HG03196 (cell line): ENCODE data around the gene CFAP68.

Experiments
- ATAC-seq: cut with Tn5 transposase; IDR thresholded peaks from one replicate; pipeline ENCODE4 v1.9.1; 2021; ENCODE audit not compliant: unreplicated experiment

Gene CFAP68, protein sequence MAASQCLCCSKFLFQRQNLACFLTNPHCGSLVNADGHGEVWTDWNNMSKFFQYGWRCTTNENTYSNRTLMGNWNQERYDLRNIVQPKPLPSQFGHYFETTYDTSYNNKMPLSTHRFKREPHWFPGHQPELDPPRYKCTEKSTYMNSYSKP

DNA sequence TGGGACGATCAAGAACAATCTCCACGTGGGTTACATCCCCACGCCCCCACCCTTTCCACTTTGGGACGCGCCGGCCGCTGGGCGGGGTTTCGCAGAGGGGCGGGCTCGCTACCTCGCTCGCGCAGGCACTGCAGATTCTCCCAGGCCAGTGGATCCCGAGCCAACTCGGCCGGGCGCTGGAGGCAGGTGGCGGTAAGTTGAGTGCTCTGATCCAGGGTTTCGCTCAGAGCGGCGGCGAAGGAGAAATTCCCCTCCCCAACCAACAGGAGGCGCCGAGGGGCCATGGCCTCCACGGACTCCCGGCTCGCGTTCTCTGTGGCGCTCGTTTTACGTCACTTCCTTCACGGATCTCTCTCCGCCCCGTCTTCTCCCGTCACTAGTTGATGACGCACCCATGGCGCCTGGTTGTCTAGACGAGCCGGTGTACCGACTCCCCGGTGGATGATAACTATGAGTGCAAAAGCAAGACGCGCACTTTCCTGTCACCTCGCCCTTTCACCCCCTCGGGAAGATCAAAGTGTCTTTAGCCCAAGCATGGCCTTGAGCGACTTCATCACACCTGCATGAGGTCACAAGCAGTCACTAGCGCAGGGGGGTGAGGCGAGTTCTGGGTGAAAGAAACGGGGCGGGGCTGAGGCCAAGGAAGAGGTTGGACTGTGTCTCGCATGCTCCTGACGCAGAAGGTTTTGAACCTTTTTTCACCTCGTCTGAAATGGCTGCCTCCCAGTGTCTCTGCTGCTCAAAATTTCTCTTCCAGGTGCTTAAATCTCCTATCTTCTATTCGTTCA lies at the start of gene CFAP68, which contains the start of gene FDXACB1:
TSS of gene CFAP68 (plus strand) at position 693 of the 788 bp plus-strand sequence. CDS start at position 713, 20 bp downstream.
TSS of gene FDXACB1 (minus strand) at position 317 of the 788 bp plus-strand sequence. CDS start at position 284, 33 bp downstream.
- ATAC-seq = peak; percentile 90

DNA sequence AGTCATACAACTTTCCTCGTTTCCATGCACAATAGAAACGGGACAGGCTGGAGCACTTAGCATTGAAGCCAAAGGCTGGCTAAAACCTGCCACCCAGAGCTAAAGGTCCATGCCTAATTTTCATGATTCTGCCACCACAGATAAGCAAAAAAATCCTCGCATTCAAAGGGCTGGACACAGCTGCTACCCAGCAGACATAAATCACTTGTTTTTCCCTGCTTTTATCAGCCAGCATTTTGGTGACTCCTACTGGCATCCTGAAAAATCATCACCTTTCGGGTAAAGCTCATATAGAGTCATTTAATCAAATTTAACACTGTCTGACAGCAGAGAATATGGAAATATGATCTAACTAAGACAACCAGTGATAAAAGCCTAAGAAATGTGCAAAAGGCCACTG lies 45.8 kb upstream of the CFAP68 start:
- ATAC-seq = no peak

DNA sequence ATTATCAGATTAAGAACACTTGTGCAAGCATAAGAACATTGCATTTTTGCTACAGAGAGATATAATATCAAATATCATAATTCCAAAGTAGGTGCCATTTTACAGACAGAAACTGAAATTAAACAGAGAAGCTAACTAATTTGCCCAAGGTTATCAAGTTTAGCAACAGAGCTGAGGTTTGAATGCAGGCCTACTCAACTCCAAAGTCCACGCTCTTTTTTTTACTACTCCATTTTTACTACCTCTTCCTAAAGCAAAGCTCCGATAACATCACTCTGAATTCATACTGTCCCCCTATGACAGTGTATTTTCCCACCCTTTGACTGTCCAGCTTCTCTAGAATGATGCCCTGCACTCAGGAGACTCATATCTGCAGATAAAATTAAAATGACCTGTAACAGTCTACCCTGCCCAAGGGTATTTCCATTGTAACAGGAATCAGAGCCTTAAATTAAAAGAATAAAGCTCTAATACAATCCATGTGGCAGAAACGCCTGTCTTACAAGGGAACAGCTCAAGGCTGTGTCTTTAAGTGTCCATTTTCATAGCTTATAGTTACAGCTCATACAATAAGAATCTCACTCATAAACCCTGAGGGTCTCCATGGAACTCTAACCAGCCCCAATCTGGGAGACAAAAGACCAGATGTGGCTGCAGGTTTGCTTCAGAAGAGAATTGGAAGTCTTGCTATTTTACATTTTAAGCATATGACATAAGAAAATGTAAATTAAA lies 44.7 kb upstream of the CFAP68 start:
- ATAC-seq = no peak

DNA sequence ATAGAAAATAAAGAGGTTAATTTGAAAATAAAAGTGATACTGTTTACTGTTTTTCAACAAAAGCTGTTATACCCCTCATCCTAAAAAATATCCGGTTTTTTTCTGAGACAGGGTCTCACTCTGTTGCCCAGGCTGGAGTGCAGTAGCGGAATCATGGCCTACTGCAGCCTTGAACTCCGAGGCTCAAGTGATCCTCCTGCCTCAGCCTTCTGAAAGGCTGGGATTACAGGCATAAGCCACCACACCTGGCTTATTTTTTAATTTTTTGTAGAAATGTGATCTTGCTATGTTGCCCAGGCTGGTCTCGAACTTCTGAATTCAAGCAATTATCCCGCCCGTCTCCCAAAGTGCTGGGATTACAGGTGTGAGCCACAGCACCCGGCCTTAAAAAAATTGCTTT lies 43.7 kb upstream of the CFAP68 start:
- ATAC-seq = no peak

DNA sequence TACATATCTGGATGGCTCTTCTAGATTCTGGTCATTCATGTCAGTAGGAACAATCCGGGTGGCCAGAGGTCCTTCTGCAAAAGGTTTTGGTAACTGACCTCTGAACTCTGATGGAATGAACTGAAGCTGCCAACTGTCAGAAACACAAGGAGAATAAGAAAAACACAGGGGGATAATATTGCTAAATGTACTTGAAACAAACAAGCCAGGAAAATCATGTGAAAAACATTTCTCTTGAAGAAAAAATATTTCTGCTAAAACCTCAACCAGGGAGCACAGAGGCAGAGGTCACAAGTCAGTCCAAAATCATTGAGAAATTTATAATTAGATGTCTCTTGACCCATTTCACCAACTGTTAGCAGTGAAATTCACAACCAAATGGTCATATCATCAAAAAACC lies 43.2 kb upstream of the CFAP68 start:
- no peak for ATAC-seq

DNA sequence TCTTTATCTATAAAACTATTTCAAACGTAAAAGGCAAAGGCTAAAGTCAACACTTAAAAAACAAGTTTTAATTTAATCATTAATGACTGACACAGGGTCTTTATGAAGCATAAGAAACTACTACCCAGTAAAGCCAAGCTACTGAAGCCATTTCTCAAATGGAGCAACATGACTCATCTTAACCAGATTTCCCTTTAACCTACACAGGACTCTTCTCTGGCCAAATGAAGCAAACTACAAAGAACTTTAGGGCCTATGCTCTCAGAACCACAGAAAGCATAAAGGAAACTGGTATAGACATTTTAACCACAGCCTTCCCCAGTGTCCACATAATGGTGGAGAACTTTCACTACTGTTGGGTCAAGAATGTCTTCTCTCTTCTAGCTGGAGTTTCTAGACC lies 42.6 kb upstream of the CFAP68 start:
- peak; percentile 82 for ATAC-seq

DNA sequence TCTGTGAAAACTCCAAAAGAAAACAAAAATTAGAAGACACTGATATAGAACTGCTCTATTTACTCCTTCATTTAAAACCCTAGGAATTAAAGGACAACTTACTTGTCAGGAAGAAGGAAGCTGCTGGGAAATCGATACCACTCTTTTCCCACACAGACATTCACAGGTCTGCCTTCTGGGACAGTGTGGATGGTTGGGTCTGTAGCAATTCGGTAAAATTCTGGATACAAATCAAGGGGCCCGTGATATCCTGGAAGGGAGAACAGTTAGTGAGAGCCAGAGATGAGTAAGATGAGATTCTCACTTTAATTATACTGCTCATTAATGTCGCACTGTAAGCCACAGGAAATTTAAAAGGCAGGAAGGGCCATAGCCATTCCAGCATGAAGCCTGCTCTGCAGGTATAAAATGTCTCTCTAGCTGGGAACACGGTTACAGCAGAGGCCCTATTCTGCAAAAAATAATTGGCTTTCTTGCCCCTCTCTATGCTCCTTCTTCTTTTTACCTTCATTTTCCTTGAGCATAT lies 41.9 kb upstream of the CFAP68 start:
- no peak for ATAC-seq

DNA sequence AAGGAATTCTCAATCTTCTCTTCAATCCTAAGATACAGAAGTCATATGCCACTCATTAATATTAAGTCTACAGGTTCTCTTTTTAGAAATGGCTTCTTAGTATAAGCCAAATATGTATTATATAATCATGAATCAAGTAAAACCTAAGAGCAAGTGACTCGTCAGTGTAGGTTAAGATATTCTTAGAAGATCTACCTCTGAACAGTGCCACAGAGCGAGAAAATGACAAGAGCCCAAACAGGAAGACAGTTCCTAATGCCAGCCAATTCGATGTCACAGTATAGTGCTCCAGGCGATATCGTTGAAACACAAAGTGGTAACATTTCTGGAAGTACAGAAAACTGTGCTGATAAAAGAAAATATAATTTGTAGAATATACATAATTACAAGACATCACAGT lies 41.3 kb upstream of the CFAP68 start:
- ATAC-seq = no peak

DNA sequence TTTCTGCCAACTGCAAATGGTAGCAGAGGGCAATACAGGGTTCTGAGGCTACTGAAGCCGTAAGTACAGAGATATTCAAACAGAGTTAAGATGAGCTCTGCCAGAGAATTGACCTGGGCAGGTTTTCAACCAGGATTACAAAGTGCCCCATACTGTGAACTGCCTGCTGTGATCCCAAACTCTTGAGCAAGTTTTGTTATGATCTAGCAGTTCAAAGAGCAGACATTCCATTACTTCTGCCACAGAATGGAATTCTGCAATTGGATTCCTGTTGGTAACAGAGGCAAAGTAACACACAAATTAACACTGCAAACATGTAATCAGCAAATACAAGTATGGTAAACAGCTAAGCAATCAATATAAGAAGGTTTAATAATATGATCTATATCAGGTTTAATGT lies 39.2 kb upstream of the CFAP68 start:
- no peak for ATAC-seq

DNA sequence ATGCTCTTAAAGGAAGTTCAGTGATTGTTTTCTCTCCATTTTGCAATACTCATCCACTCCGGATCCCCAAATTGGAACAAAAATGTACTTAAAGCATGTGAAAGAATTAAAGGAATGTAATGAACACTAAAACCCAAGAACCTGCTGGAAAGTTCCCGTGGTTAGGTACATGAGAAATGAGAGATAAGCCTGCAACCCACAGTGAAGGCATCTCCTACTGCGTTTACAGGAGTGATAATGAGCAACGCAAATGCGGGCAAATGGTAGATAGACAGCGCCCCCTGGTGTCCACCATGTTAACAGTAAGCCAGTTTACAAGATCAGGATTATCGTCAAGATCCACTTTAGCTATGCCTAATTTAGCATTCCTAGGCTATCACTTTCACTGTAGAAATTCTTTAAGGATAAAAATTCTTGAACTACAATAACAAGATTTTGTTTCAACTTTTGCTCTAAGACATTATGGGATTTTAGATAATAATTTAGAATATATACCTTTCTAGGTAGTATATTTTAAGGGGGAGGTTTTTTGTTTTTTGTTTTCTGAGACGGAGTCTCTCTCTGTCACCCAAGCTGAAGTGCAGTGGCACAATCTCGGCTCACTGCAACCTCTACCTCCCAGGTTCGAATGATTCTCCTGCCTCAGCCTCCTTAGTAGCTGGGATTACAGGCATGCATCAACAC lies 37.8 kb upstream of the CFAP68 start:
- ATAC-seq = no peak

DNA sequence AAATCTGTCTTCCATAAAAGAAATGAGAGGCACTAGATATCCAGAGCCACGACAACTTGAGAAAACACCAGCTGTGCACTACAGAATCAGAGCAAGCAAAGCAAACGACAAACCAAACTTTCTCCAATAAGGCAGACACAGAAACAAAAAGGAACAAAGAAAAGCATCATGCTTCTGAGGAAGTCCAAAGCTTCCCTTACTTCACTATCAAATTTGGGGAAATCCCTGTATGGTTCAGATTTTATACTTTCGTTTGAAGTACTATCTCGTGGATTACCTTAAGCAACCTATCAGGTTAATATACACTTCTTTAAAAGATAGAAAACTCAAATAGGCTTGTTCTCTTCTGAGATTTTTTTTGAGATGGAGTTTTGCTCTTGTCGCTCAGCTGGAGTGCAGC lies 35.7 kb upstream of the CFAP68 start:
- ATAC-seq = no peak

DNA sequence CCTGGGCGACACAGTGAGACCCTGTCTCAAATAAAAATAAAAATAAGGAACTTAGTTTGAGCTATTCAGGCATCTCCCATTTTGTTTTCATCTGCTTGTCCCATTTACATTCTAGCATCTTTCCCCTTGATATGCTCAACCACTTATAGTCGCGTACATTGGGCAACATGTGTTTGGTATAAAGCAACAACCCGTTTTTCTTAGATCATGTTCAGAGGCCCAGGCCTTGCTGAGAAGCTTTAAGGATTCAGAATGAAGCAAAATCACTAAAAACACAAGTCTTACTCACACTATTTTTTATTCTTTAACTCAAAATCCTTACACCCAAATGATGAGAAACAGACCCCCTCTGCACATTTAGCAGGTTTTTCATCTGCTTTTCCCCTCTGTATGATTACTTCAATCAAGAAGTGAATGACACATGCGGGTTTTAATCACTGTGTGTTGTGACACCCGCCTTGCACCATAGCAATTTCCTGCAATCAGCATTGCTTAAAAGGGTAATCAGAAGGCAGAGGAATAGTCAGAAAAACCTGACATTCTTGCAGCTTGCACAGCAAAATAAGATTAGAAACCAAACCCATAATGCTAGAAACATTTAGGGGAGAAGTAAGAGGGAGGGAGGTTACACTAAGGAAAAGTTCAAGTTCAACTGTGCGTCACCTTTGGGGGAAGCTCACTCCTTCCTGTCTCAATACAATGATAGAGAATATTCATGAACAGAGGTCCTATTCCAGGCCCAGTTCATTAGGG lies 33.9 kb upstream of the CFAP68 start:
- no peak for ATAC-seq

DNA sequence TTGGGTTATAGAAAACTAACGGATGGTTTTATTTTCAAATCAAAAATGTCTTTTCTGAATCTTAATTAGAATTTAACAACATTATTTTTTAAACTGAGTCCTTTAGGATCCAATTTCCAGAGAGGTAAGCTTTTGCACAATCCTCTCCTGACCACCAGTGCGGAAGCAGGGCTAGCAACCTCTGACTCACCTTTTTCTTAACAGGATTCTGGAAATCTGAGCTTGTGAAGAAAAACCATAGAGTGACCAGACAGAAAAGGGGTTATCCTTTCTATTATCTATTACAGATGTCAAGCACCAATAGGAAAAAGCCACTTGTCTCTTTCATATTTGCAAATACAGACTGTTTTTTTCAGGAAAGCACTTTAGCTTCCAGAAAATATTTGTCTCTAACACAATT lies 33.3 kb upstream of the CFAP68 start:
- no peak for ATAC-seq

DNA sequence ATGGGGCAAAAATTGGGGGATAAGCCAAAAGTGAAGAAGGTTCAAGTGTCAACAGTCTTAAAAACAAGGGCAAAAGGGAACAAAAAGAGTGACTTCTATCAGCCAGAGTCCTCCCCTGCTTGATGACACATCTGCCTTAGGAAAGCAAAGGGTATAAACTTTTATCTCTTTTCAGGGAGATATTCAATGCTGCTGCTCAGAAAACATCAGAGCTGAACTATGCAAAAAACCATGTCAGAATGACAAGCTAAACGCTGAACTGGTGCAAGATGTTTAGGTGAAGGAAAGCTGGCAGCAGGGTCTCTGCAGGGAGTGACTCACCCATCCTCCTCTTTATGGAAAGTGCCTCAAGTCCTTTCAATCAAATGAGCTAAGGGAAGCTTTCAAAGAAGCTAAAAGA lies 32.7 kb upstream of the CFAP68 start:
- ATAC-seq = no peak

DNA sequence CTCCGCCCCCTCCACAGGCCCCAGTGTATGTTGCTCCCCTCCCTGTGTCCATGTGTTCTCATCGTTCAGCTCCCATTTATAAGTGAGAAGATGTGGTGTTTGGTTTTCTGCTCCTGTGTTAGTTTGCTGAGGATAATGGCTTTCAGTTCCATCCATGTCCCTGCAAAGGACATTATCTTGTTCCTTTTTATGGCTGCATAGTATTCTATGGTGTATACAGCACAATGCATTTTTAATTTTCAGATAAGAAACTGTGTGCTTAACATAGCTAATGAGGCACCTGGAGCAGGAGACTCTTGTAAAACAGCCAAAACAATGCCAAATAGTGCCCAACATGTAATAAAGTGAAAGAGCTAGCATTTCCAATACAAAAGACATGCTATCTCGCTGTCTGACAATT lies 29.7 kb upstream of the CFAP68 start:
- no peak for ATAC-seq

DNA sequence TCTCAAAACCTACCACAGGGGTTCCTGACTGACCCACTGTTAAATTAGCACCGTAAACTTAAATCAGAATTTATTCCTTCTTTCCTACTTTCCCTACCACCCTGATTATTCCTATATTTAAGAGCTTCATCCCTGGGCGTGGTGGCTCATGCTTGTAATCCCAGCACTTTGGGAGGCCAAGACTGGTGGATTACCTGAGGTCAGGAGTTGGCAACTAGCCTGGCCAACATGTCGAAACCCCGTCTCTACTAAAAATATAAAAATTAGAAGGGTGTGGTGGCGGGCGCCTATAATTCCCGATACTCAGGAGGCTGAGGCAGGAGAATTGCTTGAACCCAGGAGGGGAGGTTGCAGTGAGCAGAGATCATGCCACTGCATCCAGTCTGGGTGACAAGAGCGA lies 28.3 kb upstream of the CFAP68 start:
- ATAC-seq = no peak

DNA sequence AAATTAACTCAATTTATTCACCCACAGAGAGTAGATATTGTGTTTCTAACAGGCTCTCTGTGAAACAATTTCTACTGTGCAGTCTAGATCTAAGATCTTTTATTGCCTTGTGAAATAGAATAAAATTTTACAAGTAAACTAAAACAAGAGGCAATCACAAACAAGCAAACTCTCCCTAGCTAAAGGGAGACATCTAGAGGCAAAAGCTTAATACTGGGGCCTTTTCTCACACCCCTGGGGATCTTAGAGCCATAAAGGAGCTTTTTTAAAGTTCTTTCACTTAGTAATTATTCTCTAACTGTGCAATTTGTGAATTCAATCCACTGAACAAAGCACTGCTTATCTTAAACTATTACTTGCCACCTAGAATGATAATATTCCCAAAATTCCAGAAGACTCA lies 27.7 kb upstream of the CFAP68 start:
- no peak for ATAC-seq

DNA sequence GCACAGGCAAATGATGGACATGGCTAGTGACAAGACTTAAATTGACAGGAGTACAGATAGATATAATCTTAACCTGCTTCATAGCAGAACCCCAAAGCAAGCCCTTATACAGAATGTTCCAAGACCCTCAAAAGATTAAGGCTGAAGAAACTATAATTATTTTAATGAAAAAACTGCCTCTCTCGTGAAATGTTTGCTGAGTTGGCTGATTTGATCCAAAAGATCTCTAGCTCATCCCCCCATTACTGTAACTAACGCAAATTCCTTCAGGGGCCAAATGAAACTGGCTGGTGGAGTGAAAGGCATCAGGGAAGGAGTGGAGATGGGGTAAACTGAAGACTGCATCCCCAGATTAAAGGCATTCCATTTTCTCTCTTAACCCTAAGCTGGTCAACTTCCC lies 27.2 kb upstream of the CFAP68 start:
- no peak for ATAC-seq

DNA sequence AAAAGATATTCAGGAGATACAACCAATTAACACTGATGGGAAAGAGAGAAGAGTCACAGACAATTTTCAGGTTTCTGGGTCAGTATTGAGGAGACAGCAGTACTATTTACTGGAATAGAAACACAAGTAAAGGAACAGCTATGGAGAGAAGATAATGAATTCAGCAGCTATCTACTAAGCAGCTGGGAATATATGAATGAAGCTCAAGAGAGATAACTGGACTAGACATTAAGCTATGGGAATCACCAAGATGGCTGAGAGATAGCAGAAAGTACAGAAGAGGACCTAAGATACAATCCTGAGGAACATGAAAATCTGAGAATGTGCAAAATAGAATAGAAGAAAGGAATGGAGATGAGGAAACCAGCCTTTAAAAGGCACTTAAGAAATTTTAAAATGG lies 23.8 kb upstream of the CFAP68 start:
- no peak for ATAC-seq

DNA sequence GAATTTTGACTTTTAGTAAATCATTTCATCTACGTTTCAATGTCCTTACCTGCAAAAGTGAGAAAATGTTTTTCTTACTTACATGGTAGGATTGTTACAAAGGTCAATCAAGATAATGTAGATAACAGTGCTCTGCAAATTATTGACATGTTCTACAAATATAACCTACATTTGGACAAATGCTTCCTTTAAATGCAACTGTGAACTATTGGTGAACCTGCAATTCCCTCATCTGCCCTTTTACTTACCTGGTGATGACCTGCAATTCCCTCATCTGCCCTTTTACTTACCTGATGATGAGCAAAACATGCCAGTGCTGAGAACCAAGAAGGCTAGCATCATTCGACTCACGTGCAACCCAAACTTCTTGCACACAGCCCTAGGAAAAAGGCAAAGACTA lies 19.1 kb upstream of the CFAP68 start:
- ATAC-seq = no peak

DNA sequence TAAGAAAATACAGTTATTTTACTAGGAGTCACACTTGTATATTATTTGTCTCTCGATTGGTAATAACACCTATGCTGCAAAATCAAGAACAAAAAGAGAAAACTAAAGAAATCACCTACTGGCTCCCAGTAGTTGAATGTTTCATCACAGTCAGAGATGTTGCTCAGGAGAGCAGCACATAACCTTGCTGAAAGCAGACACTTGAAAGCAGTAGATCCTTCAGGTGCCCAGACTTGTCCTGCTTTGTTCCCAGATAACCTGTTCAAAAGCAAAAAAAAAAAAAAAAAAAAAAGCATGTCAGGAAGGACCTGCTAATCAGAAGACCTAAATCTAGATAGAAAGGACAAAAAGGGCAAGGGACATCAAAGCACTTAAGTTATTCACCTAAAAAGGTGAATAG lies 9.2 kb upstream of the CFAP68 start:
- ATAC-seq = no peak
